Measurements from ENCODE around the gene CLP1. TPM values are rescaled to one million over a fixed set of nuclear protein-coding genes. Genes with fewer than 3 reads are reported as not detected.
"Not testable (repeated sequence)": the region's sequence is repeated elsewhere in the genome, so short reads cannot be mapped to it uniquely, and the experiment has no call there.

CLP1 gene
- total RNA-seq, 1 donor from 2014 or later = 6.1 TPM

DNA sequence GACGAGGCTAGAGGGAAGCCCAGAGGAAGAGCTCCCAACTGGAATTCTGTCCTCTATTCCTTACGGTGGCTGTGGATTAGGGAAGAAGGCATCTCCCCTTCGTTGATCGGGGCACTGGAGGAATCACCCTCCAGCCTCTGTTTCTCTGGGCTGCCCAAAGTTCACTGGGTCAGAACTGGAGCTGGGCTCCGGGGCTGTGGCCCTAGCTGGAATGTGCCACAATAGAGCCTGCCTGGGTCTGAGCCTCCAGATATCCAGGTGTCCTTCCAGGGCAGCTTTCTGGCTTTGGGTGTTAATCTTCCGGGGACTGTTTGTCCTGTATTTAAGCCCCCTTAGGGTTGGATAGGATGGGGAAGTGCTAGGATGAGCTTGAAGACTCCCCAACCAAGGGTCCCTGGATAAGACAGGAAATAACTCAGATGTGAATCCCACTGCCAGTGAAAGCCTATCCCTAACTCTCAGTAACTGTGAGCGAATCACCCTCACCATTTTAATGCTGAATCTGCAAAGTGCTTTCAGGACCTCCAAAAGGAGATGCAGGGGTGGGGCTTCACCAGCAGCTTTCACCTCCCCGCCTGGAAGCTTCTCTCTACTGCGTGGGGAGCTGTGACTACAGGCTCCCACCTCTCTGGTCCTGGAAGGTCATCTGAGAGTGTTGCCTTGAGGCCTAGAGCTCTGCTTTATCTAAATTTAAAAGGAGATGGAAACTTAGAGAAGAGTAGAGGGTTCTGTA lies 17.3 kb upstream of the CLP1 start:
- no peak for ATAC-seq
- no peak for DNase-seq (ENCODE audit: low spot score)

DNA sequence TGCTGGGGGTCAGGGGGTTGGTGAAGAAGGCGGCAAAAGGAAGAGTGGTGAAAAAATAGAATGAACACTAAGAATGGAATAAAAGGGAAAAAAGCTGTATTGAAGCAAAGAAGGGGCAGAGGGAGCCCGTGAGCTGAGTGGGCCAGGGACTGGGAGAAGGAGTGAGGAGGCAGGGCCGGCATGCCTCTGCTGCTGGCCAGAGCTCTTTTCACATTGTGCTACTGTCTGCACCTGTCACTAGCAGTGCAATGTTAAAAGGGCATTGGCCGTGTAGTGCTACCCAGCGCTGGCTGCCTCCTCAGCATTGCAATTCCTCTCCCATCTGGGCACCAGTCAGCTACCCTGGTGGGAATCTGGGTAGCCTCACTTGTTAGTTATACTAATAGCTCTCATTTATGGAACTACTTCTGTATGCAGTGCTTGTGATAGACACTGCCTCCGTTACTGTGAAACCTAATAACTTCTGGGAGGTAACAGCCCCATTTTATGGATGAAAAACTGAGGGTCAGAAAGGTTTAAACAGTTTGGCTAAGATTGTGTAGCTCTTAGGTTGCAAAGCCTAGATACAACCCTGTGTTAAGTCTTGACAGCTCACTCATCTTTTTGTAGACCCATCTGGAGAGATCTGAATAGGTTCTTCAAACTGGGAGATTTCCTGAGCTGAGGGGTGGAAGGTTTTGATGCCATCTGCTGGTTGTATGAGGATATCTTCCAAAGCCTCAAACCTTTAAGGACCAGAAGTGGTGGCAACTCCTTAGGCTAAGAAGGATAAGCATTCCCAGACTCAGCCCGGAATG lies 16.4 kb upstream of the CLP1 start:
- DNase-seq (ENCODE audit: low spot score) = no peak
- peak; percentile 71 for ATAC-seq

DNA sequence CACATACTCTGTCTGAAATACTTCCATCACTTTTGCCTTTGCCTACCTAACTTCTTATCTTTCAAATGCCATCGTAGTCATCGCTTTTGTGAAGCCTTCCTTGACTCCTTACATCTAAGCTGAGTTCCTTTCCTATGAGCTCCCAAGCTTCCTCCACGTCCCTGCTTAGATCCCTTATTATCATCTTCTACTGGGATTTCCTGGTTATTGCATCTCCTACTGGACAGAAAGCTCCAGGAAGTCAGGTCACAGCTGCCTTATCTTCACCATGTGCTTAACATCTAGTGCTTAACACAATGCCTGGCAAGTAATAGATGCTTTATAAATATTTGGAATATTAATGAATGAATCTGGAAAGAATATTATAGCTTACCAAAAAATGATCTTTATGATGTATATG lies 13.8 kb upstream of the CLP1 start:
- no peak for ATAC-seq
- no peak for DNase-seq (ENCODE audit: low spot score)

DNA sequence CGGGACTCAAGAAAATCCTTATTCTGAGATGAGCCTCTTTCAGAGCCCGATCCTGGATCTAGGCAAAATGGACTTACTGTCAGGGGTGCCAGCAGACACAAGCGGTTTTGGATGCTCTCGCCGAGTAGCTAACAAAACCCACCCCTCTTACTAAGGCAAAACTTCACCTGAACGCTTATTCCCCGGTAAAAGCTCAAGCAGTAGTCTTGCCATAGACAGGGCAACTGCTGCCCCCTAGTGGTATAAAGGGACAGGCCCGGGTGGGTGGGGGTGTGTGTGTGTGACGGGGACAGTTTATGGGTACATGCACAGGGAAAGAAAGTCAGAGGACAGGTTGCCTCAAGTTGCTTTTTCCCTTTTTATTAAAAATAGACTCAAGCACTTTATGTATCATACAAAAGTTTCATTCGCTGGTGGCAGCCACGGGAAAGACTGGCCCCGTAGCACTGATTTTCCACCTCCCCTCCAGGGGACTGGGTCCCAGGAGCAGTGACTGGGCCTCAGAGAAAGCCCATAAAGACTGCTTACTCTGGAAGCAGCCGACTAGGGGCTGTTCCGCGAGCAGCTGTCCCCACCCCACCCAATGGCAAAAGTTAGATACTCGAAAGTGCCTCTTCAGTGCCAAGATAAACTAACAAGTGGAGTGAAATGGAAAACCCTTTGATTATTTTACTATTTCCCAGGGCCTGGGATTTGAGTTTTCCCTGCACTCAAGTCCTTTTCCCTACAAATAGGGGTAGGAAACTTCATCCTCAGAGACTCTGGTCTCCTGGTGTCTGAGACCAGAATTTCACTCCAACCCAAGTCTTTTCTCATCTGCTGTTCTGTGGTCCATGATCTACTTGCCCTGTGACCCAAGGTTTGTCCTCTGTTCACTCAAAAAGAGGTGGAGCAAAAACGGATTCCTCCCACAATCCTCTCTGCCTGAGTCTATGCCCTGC lies 12.5 kb upstream of the CLP1 start:
- ATAC-seq (peak; percentile 84), DNase-seq (ENCODE audit: low spot score) (peak; percentile 78)

DNA sequence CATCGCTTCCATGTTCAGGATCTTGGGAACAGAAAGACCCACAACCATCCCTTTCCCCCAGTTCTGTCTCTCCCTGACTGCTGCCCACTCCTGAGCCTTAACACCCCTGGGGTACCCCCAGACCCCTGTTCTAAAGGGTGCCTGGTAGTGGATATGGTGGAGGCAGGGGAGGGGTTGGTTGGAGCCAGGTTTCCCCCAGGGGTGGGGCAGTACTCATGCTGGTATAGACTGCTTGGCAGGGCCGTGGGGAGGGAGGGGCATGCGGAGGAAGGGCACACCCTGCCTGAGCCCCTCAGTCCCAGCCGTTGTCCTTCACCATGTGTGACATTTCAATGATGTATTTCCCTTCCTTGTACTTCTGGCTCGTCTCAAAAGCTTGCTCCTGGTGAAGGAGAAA lies 11.9 kb upstream of the CLP1 start:
- DNase-seq (ENCODE audit: low spot score) (no peak), ATAC-seq (no peak)

DNA sequence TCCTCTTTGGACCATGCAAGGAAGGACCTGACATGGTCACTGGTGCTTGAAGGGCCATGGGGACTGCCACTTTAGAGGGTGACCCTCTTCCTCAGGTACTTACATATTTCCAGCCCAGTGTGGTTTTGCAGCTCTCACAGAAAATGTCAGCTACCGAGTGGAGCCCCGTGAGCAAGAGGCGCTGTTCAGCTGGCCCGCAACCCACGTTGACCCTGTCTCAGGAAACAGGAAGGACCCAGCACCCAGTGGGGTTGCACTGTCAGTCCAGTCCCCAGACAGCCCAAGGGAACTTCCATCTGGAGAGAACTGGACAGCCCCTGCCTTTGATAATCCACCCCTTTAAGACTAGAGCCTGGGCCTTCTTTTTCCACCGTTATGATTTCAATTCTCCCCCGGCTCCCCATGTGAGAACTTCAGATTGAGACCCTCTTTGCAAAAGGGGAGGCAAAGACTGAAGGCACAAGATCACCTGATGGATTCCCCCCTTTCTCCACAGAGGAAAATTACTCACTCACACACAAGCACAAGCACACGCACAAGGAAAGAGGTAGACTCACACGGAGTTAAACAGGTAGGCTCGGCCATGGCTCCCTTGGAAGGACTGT lies 11.3 kb upstream of the CLP1 start:
- no peak for ATAC-seq
- DNase-seq (ENCODE audit: low spot score) = no peak

DNA sequence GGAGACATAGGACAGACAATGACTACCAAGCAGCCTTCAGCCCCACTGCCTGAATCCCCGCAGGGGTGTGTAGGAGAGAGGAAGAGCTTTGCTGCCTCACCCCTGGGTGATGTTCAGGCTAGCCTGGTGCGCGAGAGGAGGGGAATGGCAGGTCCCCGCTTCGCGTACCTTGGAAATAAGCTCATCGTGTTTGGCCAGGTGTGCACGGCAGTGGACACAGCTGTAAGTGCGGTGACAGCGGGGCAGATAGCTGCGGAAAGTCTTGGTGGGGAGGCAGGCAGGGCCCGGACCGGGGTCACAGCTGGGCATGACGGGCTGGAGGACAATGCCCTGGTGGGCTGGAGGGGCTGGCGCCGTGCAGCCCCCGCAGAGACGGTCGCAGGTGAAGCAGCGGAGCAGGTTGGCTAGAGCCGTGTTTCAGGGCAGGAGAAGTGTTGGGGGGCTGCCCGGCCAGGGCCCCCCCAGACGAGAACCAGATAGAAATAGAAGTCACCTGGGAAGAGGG lies 10.7 kb upstream of the CLP1 start:
- DNase-seq (ENCODE audit: low spot score) = no peak
- ATAC-seq = no peak

DNA sequence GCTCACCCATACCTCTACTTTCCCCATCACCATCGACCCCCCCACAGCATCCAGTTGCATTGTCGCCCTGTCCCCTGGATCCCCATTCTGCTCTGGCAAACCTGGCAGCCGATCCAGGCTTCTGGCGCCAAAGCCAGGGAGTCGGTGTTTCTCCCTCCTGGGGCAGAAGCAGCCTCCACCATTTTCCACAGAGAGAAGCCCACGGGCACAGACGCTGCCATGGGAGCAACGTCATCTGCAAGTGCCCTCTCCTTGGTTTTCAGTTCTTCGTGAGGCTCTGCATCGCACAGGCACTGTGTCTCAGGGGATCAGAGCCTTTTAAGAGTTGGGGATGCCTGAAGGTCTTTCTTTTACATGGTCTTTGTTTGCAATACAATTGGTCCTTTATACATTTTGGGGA lies 10.2 kb upstream of the CLP1 start:
- DNase-seq (ENCODE audit: low spot score) (no peak), ATAC-seq (no peak)

DNA sequence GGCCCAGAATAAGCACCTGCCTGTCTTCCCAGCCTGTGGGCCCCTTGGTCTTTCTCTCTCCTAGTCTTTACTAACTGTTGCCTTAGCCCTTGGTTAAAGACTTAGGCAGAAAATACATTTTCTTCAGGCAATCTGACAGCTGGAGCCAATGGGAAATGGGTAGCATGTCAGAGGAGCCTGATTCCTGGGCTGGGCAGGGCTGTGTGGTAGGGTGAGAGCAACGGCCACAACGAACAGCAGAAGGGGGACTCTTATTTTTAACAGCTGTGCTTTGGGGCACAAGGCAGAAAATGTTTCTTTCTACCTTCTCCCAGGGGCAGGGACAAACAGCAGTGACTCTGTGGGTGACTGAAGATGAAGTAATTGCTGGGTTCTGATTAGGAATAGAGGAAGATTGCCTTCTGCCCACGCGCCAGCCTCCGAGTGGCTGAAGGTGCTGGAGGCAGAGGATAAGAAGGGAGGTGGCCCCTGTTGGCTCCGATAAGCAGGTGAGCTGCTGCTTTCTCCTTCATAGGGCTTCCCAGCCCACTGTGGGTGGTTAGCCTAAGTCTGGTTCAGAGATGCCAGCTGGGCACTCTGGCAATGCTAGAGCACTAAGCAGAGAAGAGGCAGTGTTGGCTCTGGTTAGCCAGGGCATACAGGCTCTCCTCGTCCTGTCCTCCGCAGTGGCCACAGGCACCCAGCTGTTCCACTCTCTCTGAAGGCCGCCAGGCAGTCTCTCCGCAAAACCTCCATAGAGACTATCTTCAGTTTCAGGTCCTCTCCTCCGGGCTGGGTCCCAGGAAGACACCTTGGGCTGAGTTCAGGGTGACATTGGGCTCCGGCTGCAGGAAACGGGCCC lies 9.4 kb upstream of the CLP1 start:
- no peak for ATAC-seq

DNA sequence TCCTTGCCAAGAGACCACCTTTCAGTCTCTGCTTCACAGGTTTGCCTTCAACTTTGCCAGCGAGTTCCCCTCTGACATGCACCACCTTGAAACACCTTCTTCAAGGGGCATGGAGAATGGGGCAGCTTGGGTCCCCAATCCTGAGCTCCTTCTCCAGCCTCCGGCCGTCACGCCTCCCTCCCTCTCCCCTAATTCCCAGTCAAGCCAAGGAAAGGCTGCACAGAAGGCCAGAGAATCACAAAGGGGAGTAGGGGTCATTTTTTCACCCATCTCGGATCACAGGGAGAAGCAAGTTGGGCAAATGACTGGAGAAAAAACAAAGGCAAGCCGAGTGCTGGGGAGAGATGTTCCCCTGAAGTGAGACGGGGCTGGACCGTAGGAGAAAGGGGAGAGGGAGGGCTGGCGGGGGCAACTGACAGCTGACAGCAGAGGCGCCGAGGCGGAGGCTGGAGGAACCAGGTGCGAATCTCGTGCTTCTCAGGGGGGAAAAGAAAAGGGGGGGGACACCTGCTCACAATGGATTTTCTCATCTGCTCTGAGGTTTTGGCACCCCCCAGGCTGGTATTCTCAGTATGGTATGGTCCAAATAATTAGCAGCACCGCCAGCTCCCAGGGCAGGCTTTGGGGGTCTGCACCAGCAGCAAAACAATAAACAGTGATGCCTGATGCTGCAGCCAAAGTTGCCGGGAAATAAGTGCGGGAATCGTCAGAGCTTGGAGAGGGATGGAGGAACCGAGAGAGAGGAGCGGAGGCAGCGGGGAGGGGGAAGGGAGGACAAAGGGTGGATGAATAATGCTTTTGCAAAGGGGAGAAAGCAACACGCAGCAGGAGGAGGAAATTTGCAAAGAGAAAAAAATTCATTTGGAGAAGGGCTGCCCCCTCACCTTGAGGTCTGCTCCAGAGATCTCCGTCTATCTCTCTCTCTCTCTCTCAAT lies 8.5 kb upstream of the CLP1 start:
- no peak for DNase-seq (ENCODE audit: low spot score)
- no peak for ATAC-seq

More for the DNA sequence above, 9.4 kb upstream of the CLP1 start:
- DNase-seq (ENCODE audit: low spot score) = no peak

DNA sequence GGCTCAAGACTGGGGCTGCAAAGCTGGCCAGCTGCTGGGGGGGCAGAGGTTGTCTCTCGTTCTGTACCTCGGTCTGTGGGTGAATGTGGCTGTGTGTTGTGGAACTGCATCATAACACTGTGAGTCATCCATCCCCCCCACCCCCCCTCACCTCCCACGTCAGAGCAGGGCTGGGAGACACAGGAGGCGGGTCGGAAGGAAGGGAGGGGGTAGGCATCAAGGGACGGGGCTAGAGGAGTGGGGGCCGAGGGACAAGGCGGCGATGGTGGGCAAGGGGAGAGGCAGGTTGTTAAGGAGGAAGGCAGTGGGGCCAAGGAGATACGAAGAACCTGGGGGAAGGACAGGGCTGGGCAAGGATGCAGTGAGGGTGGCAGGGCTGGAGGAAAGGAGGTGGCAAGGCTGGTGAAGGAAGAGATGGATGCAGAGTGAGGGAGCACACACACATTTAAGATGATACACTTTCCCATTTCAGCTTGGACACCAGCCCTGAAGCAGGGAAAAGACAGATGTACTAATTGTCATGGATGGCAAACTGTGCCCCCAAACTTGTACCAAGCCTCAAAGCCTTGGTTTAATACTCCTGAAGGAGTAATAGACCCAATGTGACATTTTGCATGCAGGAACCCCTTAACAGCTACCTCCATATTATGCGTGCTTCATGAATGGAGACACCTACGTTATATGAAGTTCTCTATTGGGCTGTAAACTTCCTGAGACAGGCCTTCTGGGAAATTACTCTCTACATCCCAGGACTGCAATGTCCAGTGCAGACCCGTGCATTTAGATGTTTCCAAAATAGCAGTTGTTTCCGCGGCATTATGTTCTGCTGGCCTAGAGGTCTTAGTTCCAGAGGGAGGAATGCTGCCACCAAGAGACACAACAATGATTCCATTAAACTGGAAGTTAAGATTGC lies 7.5 kb upstream of the CLP1 start, which contains the start of gene YPEL4:
Gene YPEL4 (minus strand): TSS at position 87 of the 913 bp plus-strand sequence. CDS start 2,805 bp downstream, outside the sequence.
- no peak for DNase-seq (ENCODE audit: low spot score)
- ATAC-seq = peak; percentile 16

DNA sequence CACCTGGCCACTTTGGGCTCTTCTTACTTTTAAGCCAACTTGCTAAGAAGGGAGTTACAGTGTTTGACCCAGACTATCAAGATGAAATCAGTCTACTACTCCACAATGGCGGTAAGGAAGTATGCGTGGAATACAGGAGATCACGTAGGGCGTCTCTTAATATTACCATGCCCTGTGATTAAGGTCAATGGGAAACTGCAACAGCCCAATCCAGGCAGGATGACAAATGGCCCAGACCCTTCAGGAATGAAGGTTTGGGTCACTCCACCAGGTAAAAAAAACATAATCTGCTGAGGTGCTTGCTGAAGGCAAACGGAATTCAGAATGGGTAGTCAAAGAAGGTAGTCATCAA lies 6.8 kb upstream of the CLP1 start:
- no peak for DNase-seq (ENCODE audit: low spot score)

DNA sequence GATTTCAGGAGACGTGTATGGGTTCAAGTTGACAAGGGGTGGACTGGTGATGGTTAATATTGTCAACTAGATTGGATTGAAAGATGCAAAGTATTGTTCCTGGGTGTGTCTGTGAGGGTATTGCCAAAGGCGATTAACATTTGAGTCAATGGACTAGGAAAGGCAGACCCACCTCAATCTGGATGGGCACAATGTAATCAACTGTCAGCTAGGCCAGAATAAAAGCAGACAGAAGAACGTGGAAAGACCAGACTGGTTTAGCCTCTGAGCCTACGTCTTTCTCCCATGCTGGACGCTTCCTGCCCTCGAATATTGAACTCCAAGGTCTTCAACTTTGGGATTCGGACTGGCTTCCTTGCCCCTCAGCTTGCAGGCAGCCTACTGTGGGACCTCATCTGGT lies 6.2 kb upstream of the CLP1 start:
- no peak for ATAC-seq

More for the DNA sequence above, 6.8 kb upstream of the CLP1 start:
- no peak for ATAC-seq

DNA sequence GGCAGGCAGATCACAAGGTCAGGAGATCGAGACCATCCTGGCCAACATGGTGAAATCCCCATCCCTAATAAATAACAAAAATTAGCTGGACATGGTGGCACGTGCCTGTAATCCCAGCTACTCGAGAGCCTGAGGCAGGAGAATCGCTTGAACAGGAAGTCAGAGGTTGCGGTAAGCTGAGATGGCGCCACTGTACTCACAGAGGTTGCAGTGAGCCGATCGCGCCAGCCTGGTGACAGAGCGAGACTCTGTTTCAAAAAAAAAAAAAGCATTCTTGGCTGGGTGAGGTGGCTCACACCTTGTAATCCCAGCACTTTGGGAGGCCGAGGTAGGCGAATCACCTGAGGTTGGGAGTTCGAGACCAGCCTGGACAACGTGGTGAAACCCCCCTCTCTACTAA lies 5.3 kb upstream of the CLP1 start:
- DNase-seq (ENCODE audit: low spot score) = not testable (repeated sequence)

More for the DNA sequence above, 6.2 kb upstream of the CLP1 start:
- no peak for DNase-seq (ENCODE audit: low spot score)

DNA sequence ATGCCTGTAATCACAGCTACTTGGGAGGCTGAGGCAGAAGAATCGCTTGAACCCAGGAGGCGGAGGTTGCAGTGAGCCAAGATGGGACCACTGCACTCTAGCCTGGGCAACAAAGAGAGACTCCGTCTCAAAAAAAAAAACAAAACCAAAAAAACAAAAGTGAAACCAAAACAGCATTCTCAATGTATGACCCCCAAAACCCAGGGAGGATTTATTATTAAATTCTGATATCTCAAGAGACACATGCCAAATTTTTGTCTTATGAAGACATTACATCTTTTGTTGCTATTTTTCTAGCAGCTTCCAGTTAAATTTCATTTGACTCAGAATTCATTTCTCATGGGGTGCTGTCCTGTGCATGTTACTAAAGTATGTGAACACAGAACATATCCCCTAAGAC lies 4.9 kb upstream of the CLP1 start:
- DNase-seq (ENCODE audit: low spot score) (no peak), ATAC-seq (no peak)

More for the DNA sequence above, 5.3 kb upstream of the CLP1 start:
- not testable (repeated sequence) for ATAC-seq

DNA sequence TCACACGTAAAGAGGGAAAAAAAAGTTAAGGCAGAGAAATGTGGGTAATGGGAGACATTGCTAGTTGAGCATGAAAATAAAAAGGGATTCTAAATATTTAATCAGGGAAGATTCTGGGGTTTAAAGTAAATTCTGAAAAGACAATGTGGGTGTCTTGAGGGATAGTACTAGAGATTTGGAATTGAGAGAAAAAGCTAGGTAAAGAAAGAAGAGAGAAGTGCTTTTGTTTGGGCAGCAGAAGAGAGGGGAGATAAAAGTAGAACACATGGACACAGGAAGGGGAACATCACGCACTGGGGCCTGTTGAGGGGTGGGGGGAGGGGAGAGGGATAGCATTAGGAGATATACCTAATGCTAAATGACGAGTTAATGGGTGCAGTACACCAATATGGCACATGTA lies 4.4 kb upstream of the CLP1 start:
- no peak for DNase-seq (ENCODE audit: low spot score)
- no peak for ATAC-seq

DNA sequence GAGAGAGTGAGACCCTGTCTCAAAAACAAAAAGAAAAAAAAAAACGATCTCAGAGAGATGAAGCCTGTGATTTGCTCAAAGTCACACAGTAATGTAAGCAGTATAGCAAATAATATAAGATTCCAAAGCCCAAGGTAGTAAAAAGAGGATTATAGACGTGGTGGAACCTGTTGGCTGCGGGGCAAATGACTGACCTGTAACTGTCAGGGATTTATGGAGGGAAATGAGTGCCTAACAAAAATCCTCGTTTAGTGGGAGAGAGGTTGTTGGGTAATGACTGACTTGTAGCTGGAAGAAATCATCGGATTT lies 723 bp upstream of the CLP1 start:
- DNase-seq (ENCODE audit: low spot score) = no peak
- no peak for ATAC-seq

DNA sequence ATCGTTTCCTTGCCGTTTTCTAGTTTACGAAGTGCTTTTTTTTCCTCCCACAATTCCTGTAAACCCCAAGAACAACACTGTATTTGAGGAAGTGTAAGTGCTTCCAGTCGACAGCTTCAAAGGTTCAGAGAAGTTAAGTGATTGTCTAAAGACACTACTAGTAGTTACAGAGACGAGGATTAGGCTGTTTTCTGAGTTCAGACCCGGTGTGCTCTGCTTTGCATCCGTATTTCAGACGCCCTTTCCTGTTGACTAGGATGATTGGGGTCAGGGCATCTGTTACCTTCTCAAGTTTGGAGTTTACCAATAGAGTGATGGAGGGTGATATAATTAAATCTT lies 430 bp downstream of the CLP1 start:
- no peak for ATAC-seq
- no peak for DNase-seq (ENCODE audit: low spot score)

All from left lobe of liver (tissue), 2 donors.